Measurements from ENCODE around the gene MYF5. TPM values are rescaled to one million over a fixed set of nuclear protein-coding genes. Genes with fewer than 3 reads are reported as not detected.

The MYF5 gene
- total RNA-seq, 1 donor from 2014 or later: not detected

- no peak overlapping the region for H3K4me3 Mint-ChIP-seq (ENCODE audit: unreplicated experiment)
- no peaks in the 10 kb centered on the region for H3K36me3 Mint-ChIP-seq (ENCODE audit: low read depth)
- no peak overlapping the region for H3K27ac Mint-ChIP-seq (ENCODE audit: unreplicated experiment)
- H3K4me1 Mint-ChIP-seq (ENCODE audit: low read depth): peaks cover 10% of the 10 kb centered on the region
- no peak for TF ChIP-seq CTCF (IDR thresholded peaks at IDR 0.05)
- DNase-seq (ENCODE audit: low spot score): no peak
- H3K9me3 Mint-ChIP-seq (ENCODE audit: low read depth): no peaks in the 10 kb centered on the region
- H3K27me3 Mint-ChIP-seq (ENCODE audit: low read depth): no peaks in the 10 kb centered on the region
Measured at GRCh38 chr12:80761838-80762237, 45.1 kb downstream of the MYF5 start.

DNA sequence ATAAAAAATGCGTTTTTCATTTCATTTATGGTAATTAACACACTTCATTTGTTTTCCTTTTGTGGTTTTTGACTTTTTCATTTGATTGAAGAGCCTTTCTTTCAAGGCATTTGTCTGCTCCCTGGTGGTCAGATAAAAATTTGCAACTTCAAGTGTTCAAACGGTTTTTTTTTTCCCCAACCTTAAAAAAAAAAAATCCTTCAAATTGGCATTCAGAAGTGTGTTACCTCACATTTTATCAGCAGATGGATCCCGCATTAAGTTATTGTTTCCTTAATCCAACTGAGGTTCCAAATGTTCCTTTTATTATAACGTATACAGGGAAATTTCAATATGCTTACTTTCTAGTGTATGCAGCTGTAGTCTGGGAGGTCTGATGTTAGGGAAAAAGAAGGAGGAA is 47.2 kb downstream of the MYF5 start:
- DNase-seq (ENCODE audit: low spot score): no peak
- Mint-ChIP-seq H3K27ac (ENCODE audit: unreplicated experiment) (no peak overlapping the region), H3K36me3 (ENCODE audit: low read depth) (no peaks in the 10 kb centered on the region), H3K9me3 (ENCODE audit: low read depth) (no peaks in the 10 kb centered on the region), H3K27me3 (ENCODE audit: low read depth) (no peaks in the 10 kb centered on the region), H3K4me3 (ENCODE audit: unreplicated experiment) (no peak overlapping the region), H3K4me1 (ENCODE audit: low read depth) (peaks cover 7% of the 10 kb centered on the region)
- peak; percentile 98 for TF ChIP-seq CTCF (IDR thresholded peaks at IDR 0.05)

- DNase-seq (ENCODE audit: low spot score): no peak
- no peaks in the 10 kb centered on the region for H3K36me3 Mint-ChIP-seq (ENCODE audit: low read depth)
- peaks cover 7% of the 10 kb centered on the region for H3K4me1 Mint-ChIP-seq (ENCODE audit: low read depth)
- H3K4me3 Mint-ChIP-seq (ENCODE audit: unreplicated experiment): no peak overlapping the region
- H3K27ac Mint-ChIP-seq (ENCODE audit: unreplicated experiment): no peak overlapping the region
- no peaks in the 10 kb centered on the region for H3K27me3 Mint-ChIP-seq (ENCODE audit: low read depth)
- H3K9me3 Mint-ChIP-seq (ENCODE audit: low read depth): no peaks in the 10 kb centered on the region
- TF ChIP-seq CTCF (IDR thresholded peaks at IDR 0.05): no peak
Measured at GRCh38 chr12:80766210-80766609, 49.5 kb downstream of the MYF5 start.

- peaks cover 7% of the 10 kb centered on the region for H3K4me1 Mint-ChIP-seq (ENCODE audit: low read depth)
- H3K27me3 Mint-ChIP-seq (ENCODE audit: low read depth): no peaks in the 10 kb centered on the region
- no peak for DNase-seq (ENCODE audit: low spot score)
- no peak overlapping the region for H3K4me3 Mint-ChIP-seq (ENCODE audit: unreplicated experiment)
- no peak for TF ChIP-seq CTCF (IDR thresholded peaks at IDR 0.05)
- H3K27ac Mint-ChIP-seq (ENCODE audit: unreplicated experiment): no peak overlapping the region
- peaks cover 2% of the 10 kb centered on the region for H3K9me3 Mint-ChIP-seq (ENCODE audit: low read depth)
- H3K36me3 Mint-ChIP-seq (ENCODE audit: low read depth): peaks cover 1% of the 10 kb centered on the region
Measured at GRCh38 chr12:80766897-80767296, 50.2 kb downstream of the MYF5 start.

Other genes with a start within 250 kb of the MYF5 start
- not detected in 3 replicates for gene MYF6, start 9.3 kb upstream of the MYF5 start, total RNA-seq
- gene LIN7A, start 221.0 kb downstream of the MYF5 start, total RNA-seq: 0.80 to 27.1 TPM (median 0.92 TPM) in 3 replicates

Measured in chondrocyte (in vitro differentiated cells).